Kidney epithelial cell (primary cell): ENCODE data around the gene SRMS. TPM values are rescaled to one million over a fixed set of nuclear protein-coding genes. Genes with fewer than 3 reads are reported as not detected.
"Not testable (repeated sequence)": the region's sequence is repeated elsewhere in the genome, so short reads cannot be mapped to it uniquely, and the experiment has no call there.

Source experiments
- DNase-seq: peaks from one replicate; pipeline ENCODE4 v3.0.0-alpha.2; 2010; ENCODE audit warnings: low read depth
- H3K27me3 ChIP-seq: 2 replicates; pipeline ENCODE4 v1.6.0; 2011; ENCODE audit warnings: low read length; ENCODE audit not compliant: control insufficient read depth, insufficient read depth
- H3K36me3 ChIP-seq: 2 replicates; pipeline ENCODE4 v1.5.1; 2011; ENCODE audit warnings: low read length; ENCODE audit not compliant: control insufficient read depth, insufficient read depth
- H3K4me3 ChIP-seq: 2 replicates; pipeline ENCODE4 v1.5.1; 2011; ENCODE audit warnings: low read depth, mild to moderate bottlenecking, control low read depth, low read length
- CTCF ChIP-seq: IDR thresholded peaks from 2 replicates; pipeline ENCODE4 v1.5.1; 2011; ENCODE audit warnings: mild to moderate bottlenecking, moderate library complexity, low read length, control low read depth, inconsistent platforms; ENCODE audit not compliant: insufficient read depth, poor library complexity, severe bottlenecking
- total RNA-seq: library from RNA; depleted of rRNA; stranded (reverse); fragments of >200 nt; gene quantifications from 2 replicates; pipeline ENCODE4 v1.2.3, GENCODE V29; 2015

Gene SRMS
- total RNA-seq, 1 donor from 2014 or later = not detected

- Histone ChIP-seq H3K36me3 (no peaks in the 10 kb centered on the region), H3K4me3 (no peak overlapping the region), H3K27me3 (no peaks in the 10 kb centered on the region)
- TF ChIP-seq CTCF = no peak
- no peak for DNase-seq
Measured at GRCh38 chr20:63562461-63563224, 15.1 kb upstream of the SRMS start.

- no peaks in the 10 kb centered on the region for H3K36me3 ChIP-seq
Measured at GRCh38 chr20:63561624-63562396, 14.3 kb upstream of the SRMS start.

GRCh38 chr20:63560856-63561609 lies 13.5 kb upstream of the SRMS start:
- DNase-seq = no peak
- no peak overlapping the region for H3K4me3 ChIP-seq
- no peaks in the 10 kb centered on the region for H3K27me3 ChIP-seq
- no peaks in the 10 kb centered on the region for H3K36me3 ChIP-seq
- no peak for TF ChIP-seq CTCF

More at GRCh38 chr20:63561624-63562396, 14.3 kb upstream of the SRMS start:
- Histone ChIP-seq H3K4me3 (no peak overlapping the region), H3K27me3 (no peaks in the 10 kb centered on the region)
- DNase-seq = no peak
- no peak for TF ChIP-seq CTCF

GRCh38 chr20:63560333-63560805 lies 12.8 kb upstream of the SRMS start:
- TF ChIP-seq CTCF = no peak
- Histone ChIP-seq H3K36me3 (no peaks in the 10 kb centered on the region), H3K27me3 (peaks cover 3% of the 10 kb centered on the region), H3K4me3 (no peak overlapping the region)
- no peak for DNase-seq

GRCh38 chr20:63559485-63560332 lies 12.2 kb upstream of the SRMS start:
- H3K27me3 ChIP-seq, H3K36me3 ChIP-seq, H3K4me3 ChIP-seq, DNase-seq: not testable (repeated sequence)
